Smooth muscle cell (in vitro differentiated cells): Measurements from ENCODE around the gene BTN2A1. TPM values are rescaled to one million over a fixed set of nuclear protein-coding genes. Genes with fewer than 3 reads are reported as not detected.

Experiments
- DNase-seq: peaks from one replicate; lab custom pipeline; 2025; ENCODE audit not compliant: unreplicated experiment; lab: John Stamatoyannopoulos, UW
- H2AFZ ChIP-seq: fragments of 200-600 bp; sonication (generic); 2 replicates; pipeline ENCODE4 v1.6.0; 2016; ENCODE audit warnings: antibody characterized with exemption, low read depth, mild to moderate bottlenecking
- H3F3A ChIP-seq: fragments of 200-600 bp; sonication (generic); 2 replicates; pipeline ENCODE4 v1.6.0; 2017; ENCODE audit warnings: antibody characterized with exemption, low read depth
- H3K27ac ChIP-seq: fragments of 200-600 bp; sonication (generic); 2 replicates; pipeline ENCODE4 v1.5.1; 2016; ENCODE audit warnings: low read depth, mild to moderate bottlenecking
- H3K27me3 ChIP-seq: fragments of 200-600 bp; sonication (generic); 2 replicates; pipeline ENCODE4 v1.6.1; 2016; ENCODE audit warnings: low read depth, mild to moderate bottlenecking
- H3K36me3 ChIP-seq: fragments of 200-600 bp; sonication (generic); 2 replicates; pipeline ENCODE4 v1.5.1; 2016; ENCODE audit warnings: low read depth
- H3K4me1 ChIP-seq: fragments of 200-600 bp; sonication (generic); 2 replicates; pipeline ENCODE4 v1.5.1; 2016; ENCODE audit warnings: low read depth
- H3K4me2 ChIP-seq: fragments of 200-600 bp; sonication (generic); 2 replicates; pipeline ENCODE4 v1.6.0; 2016; ENCODE audit warnings: mild to moderate bottlenecking
- H3K4me3 ChIP-seq: fragments of 200-600 bp; sonication (generic); 2 replicates; pipeline ENCODE4 v1.5.1; 2016; ENCODE audit warnings: mild to moderate bottlenecking
- H3K79me2 ChIP-seq: fragments of 200-600 bp; sonication (generic); 2 replicates; pipeline ENCODE4 v1.6.0; 2016; ENCODE audit warnings: low read depth, mild to moderate bottlenecking
- H3K9ac ChIP-seq: fragments of 200-600 bp; sonication (generic); 2 replicates; pipeline ENCODE4 v1.6.0; 2016; ENCODE audit warnings: low read depth
- H3K9me3 ChIP-seq: fragments of 200-600 bp; sonication (generic); replicated peaks from 2 replicates; pipeline ENCODE4 v1.5.1; 2016; ENCODE audit warnings: low read depth
- H4K20me1 ChIP-seq: fragments of 200-600 bp; sonication (generic); 2 replicates; pipeline ENCODE4 v1.6.0; 2016; ENCODE audit warnings: low read depth
- WGBS: methylation state at CpG from one replicate; pipeline ENCODE4 v1.1.7; 2016; ENCODE audit warnings: low lambda C conversion rate; 5-methylcytosine and 5-hydroxymethylcytosine counted together
- polyA plus RNA-seq: library from polyadenylated mRNA; unstranded; fragments of >200 nt; fragmentation: Nextera tagmentation; extraction: Ambion mirVana; gene quantifications from 2 replicates; pipeline ENCODE4 v1.2.1, GENCODE V29; 2016
- total RNA-seq: library from RNA; depleted of rRNA; stranded (reverse); fragments of >200 nt; gene quantifications from 2 replicates; pipeline ENCODE4 v1.2.3, GENCODE V29; 2014
- TF ChIP-seq, protein P1 (sequence below): fragments of 200-600 bp; sonication (generic); IDR thresholded peaks from 2 replicates; pipeline ENCODE4 v1.5.1; 2017; ENCODE audit warnings: borderline replicate concordance, mild to moderate bottlenecking, antibody characterized with exemption; ENCODE audit not compliant: insufficient read depth, poor library complexity, severe bottlenecking

Gene BTN2A1
- total and polyA plus RNA-seq, 2 experiments from 2014 or later, result 36.3 to 40.5 TPM

GRCh38 chr6:26473758-26474438 lies 16.1 kb downstream of the BTN2A1 start:
- H3K4me3 ChIP-seq, result peak overlapping the region; percentile 59
- TF ChIP-seq, protein P1, sequence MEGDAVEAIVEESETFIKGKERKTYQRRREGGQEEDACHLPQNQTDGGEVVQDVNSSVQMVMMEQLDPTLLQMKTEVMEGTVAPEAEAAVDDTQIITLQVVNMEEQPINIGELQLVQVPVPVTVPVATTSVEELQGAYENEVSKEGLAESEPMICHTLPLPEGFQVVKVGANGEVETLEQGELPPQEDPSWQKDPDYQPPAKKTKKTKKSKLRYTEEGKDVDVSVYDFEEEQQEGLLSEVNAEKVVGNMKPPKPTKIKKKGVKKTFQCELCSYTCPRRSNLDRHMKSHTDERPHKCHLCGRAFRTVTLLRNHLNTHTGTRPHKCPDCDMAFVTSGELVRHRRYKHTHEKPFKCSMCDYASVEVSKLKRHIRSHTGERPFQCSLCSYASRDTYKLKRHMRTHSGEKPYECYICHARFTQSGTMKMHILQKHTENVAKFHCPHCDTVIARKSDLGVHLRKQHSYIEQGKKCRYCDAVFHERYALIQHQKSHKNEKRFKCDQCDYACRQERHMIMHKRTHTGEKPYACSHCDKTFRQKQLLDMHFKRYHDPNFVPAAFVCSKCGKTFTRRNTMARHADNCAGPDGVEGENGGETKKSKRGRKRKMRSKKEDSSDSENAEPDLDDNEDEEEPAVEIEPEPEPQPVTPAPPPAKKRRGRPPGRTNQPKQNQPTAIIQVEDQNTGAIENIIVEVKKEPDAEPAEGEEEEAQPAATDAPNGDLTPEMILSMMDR, result no peak
- H3K9ac ChIP-seq, result peak overlapping the region; percentile 44
- DNase-seq, result no peak
- no peaks in the 10 kb centered on the region for H3K9me3 ChIP-seq
- H3K27ac ChIP-seq, result peak overlapping the region; percentile 90
- H2AFZ ChIP-seq, result peak overlapping the region; percentile 78
- peak overlapping the region; percentile 84 for H3K4me2 ChIP-seq
- peaks cover 26% of the 10 kb centered on the region for H3K4me1 ChIP-seq
- H3K27me3 ChIP-seq, result no peaks in the 10 kb centered on the region
- WGBS, result 12% methylated on average over 12 of the region's 12 CpGs
- H4K20me1 ChIP-seq, result no peaks in the 10 kb centered on the region
- no peaks in the 10 kb centered on the region for H3K36me3 ChIP-seq
- H3K79me2 ChIP-seq, result no peaks in the 10 kb centered on the region
- H3F3A ChIP-seq, result peaks cover 20% of the 10 kb centered on the region

DNA sequence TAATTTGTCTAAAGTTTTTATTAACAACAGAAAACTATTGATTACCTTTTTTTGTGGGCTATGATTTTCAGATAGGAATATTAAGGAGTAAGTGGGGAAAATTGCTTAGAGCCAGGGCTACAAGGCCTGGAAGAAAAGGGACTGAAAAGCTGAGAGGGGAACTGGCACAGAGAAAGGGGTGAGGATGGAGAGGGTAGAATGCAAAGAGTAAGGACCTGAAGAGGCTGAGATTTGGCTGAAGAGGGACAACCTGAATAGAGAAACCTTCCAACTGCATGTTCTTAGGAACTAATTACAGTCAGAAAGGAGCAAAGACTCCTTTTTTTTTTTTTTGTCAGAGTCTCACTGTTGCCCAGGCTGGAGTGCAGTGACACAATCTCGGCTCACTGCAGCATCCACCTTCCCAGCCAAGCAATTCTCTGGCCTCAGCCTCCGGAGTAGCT lies 16.7 kb downstream of the BTN2A1 start:
- H3K4me1 ChIP-seq, result peaks cover 26% of the 10 kb centered on the region
- peak overlapping the region; percentile 59 for H3K4me3 ChIP-seq
- peaks cover 20% of the 10 kb centered on the region for H3F3A ChIP-seq
- peak overlapping the region; percentile 84 for H3K4me2 ChIP-seq
- 83% methylated on average over 2 of the region's 2 CpGs for WGBS
- no peaks in the 10 kb centered on the region for H4K20me1 ChIP-seq
- TF ChIP-seq, protein P1, result no peak
- DNase-seq, result no peak
- H3K79me2 ChIP-seq, result no peaks in the 10 kb centered on the region
- no peaks in the 10 kb centered on the region for H3K27me3 ChIP-seq
- peak overlapping the region; percentile 78 for H2AFZ ChIP-seq
- H3K27ac ChIP-seq, result peak overlapping the region; percentile 90
- H3K36me3 ChIP-seq, result no peaks in the 10 kb centered on the region
- peak overlapping the region; percentile 44 for H3K9ac ChIP-seq
- H3K9me3 ChIP-seq, result no peaks in the 10 kb centered on the region

DNA sequence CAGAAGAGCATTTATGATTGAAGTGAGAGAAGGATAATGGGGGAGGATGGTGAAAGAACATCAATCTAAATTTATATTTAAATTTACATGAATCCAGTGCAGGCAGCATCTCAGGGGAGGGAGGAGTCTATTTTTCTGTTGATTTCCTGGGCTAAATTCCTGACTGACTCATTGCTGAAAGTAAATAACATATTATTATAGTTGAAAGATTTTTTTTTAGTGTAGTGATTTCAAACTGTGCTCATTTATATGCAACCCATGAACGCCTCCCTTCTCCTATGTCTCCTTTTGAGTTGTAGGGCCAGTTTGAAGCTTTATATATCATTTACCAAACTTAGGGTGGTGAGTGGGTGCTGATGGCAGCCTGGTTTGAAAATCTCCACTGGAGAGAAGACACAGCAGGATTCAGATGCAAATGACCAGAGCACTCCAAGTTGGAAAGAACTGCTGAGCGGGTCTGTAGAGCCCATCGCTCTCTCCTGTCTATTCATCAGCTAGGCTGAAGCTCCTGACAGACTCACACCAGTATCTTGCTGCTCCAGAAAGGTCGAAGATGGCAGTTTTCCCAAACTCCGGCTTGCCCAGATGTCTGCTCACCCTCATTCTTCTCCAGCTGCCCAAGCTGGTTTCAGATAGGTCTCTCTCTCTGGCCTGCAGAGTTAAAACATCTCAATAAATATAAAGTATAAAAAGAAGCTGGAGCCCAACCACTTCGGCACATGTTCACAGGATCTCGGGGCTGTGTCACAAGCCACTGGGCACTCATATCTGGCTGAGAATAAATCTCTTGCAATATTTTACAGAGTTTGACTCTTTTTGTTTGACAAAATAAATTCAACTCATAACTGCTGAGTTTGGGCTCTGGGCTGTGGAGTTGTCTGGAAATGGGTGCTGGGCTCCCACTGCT lies 18.3 kb downstream of the BTN2A1 start:
- no peak for DNase-seq
- Histone ChIP-seq H3K27ac (peak overlapping the region; percentile 7), H3K36me3 (no peaks in the 10 kb centered on the region), H2AFZ (no peak overlapping the region), H3K4me3 (no peak overlapping the region), H3K9ac (no peak overlapping the region), H3K79me2 (no peaks in the 10 kb centered on the region), H3F3A (peaks cover 13% of the 10 kb centered on the region), H3K4me1 (peaks cover 26% of the 10 kb centered on the region), H4K20me1 (no peaks in the 10 kb centered on the region), H3K4me2 (peak overlapping the region; percentile 84), H3K27me3 (no peaks in the 10 kb centered on the region), H3K9me3 (no peaks in the 10 kb centered on the region)
- TF ChIP-seq, protein P1, result no peak
- 76% methylated on average over 7 of the region's 7 CpGs for WGBS
